Measurements from ENCODE around the gene FNDC11. TPM values are rescaled to one million over a fixed set of nuclear protein-coding genes. Genes with fewer than 3 reads are reported as not detected.
"Not testable (repeated sequence)": the region's sequence is repeated elsewhere in the genome, so short reads cannot be mapped to it uniquely, and the experiment has no call there.

The FNDC11 gene
- polyA plus RNA-seq, 1 donor: 0.34 TPM

DNA sequence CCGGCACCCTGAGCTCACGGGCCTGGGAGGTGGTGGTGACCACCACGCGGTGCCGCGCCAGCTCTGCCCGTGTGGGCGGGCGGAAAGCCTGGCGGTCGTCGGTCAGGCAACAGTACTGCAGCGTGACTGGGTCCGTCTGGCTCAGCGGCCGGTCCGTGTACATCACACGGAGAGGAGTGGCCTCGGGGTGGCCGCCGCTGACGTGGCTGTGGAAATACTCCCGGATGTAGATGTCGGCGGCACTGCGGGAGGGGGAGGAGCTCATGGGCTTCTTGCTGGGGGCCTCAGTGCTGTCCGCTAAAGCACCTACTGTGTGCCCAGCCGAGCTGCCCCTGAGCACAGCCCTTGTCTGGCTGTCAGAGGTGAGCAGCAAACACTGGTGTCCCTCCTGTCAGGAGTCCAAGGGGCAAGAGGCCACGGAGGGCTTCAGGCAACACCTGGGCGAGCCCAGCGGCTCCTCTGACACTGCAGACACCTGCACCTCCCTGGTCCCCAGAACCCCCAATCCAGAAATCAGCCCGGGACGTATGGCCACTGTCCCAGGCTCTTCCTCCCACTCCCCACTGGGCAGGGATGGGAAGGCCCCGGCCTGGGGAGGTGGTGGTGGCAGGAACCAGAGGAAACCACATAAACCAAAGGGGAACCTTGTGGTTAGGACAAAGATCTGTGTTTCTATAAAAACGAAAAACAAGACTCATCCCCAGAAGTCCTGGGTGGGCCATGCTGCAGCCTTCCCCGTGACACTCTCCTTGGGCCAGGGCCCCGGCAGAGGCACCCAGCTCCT is 13.6 kb downstream of the FNDC11 start:
- DNase-seq: no peak
- Histone ChIP-seq H3K27me3 (ENCODE audit: control insufficient read depth, insufficient read depth, low read length) (no peaks in the 10 kb centered on the region), H3K36me3 (ENCODE audit: control insufficient read depth, insufficient read depth, low read length) (peaks cover 31% of the 10 kb centered on the region), H3K4me1 (ENCODE audit: control insufficient read depth, insufficient read depth, low read length) (no peaks in the 10 kb centered on the region), H3K4me3 (ENCODE audit: low read length) (no peak overlapping the region), H3K9me3 (ENCODE audit: control insufficient read depth, low read depth, low read length) (peaks cover 6% of the 10 kb centered on the region), H3K27ac (ENCODE audit: low read length) (no peak overlapping the region)
- no CpG with 5 or more reads among the region's 37 CpGs for WGBS (ENCODE audit: insufficient coverage, low lambda C conversion rate)

DNA sequence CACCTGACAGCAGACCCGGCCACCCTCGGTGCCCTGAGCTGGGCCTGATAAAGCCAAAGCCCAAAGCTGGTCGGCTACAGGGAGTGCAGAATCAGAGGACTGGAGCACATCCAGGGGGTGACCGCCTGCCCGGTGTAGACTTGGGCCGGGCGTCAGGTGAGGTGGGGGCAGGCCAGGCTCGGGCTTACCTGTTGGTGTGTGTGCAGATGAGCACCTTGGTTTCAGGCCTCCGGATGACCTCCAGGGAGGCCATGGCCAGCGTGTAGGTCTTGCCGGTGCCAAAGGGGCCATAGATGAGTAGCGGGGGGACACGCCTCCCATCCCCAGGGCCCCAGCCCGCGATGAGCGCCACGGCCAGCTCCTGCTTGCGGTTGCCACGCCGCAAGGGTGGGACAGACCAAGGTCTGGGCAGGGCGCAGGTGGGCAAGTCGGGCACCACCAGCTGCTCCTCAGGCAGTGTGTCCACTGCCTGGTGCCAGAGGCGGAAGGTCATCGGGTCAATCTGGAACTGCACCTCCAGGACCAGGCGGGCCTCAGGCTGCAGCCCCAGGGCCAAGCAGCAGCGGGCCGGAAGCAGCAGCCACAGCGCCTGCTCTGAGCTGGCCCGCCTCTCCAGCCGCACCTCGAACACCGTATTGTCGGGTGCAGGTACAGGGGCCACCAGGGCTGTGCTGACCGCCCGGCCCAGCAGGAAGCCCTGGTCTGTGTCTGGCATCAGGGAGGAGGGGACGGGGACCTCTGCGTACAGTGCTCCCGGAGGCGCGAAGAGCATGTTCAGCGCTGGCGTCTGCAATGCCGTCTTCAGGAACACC is 14.4 kb downstream of the FNDC11 start:
- H3K4me3 ChIP-seq (ENCODE audit: low read length): no peak overlapping the region
- peaks cover 6% of the 10 kb centered on the region for H3K9me3 ChIP-seq (ENCODE audit: control insufficient read depth, low read depth, low read length)
- H3K4me1 ChIP-seq (ENCODE audit: control insufficient read depth, insufficient read depth, low read length): peaks cover 4% of the 10 kb centered on the region
- no peak for DNase-seq
- H3K27ac ChIP-seq (ENCODE audit: low read length): no peak overlapping the region
- WGBS (ENCODE audit: insufficient coverage, low lambda C conversion rate): no CpG with 5 or more reads among the region's 43 CpGs
- H3K36me3 ChIP-seq (ENCODE audit: control insufficient read depth, insufficient read depth, low read length): peaks cover 25% of the 10 kb centered on the region
- no peaks in the 10 kb centered on the region for H3K27me3 ChIP-seq (ENCODE audit: control insufficient read depth, insufficient read depth, low read length)

DNA sequence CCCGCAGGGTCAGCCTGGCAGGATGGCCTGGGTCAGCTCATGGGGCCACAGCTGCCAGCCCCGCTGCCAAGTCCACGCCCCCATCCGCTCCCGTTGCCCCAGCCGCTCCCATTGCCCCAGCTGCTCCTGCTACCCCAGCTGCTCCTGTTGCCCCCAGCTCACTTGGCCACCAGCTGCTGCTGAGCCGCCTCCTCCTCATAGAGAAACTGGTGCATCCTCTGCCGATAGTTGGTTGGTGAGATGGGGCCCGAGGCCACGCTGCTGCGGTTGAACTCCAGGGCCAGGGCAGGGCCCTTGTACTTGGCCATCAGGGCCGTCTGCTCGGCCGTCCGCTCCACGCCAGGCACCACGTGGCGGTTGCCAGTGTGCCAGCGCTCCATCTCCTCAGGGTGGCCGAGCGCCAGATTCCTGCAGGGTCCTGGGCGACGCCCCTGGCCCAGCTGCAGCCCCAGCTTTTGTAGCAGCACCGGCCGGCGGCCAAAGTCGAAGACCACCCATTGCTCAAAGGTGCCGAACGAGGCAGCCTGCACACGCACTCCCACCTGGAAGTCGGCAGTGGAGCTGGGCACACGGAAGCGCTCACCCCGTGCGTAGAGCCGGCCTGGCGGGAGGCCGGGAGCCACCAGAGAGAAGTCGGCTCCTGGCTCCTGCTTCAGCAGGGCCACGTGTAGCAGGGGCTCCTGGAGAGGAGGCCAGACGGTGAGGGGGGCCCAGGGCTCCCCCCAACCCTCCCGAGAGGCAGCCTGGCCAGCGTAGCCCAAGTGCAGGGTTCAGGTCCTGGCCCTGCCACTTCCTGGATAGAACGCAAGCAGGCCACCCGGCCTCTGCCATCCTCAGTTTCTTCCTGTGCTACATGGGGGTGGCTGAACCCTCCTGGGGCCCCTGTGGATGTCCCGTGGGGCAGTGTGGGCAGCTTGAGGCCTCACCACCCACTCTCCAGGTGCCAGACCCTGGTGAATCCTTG is 15.3 kb downstream of the FNDC11 start:
- no peak overlapping the region for H3K27ac ChIP-seq (ENCODE audit: low read length)
- WGBS (ENCODE audit: insufficient coverage, low lambda C conversion rate): no CpG with 5 or more reads among the region's 46 CpGs
- no peak for DNase-seq
- no peak overlapping the region for H3K4me3 ChIP-seq (ENCODE audit: low read length)
- H3K4me1 ChIP-seq (ENCODE audit: control insufficient read depth, insufficient read depth, low read length): peaks cover 6% of the 10 kb centered on the region
- no peaks in the 10 kb centered on the region for H3K27me3 ChIP-seq (ENCODE audit: control insufficient read depth, insufficient read depth, low read length)
- peaks cover 19% of the 10 kb centered on the region for H3K36me3 ChIP-seq (ENCODE audit: control insufficient read depth, insufficient read depth, low read length)
- H3K9me3 ChIP-seq (ENCODE audit: control insufficient read depth, low read depth, low read length): peaks cover 6% of the 10 kb centered on the region

DNA sequence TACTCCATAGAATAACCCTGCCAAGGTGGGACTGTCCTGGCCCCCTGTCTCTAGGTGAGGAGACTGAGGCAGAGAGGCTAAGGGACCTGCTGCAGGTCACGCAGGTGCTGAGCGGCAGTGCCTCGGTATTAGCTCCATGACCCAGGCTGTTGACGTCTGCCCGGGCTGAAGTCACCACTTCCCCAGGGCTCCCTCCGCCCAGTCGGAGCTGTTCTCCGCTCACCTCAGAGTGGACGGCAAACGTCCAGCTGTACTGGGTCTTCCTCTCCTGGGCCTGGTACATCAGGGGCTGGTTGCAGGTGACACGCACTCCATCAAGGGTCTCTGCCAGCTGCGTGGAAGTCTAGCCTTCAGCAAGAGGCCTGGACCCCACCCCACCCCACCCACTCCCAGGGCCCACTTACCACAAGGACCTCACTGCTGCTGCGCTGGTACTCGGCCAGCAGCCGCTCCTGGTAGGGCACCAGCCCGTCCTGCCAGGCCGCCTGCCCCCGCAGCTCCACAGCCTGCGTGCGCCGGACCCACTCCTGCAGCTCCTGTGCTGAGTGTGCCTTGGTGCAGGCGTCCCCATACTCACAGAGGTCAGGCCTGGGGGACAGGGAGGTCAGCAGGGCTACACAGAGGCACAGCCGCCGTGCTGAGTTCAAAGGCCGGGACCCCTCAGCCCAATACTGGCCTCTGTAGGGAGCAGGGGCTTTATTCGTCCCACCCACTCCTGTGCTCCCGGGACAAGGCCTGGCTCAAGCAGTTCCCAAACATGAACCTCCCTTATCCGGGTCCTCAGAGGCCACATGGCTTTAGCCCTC is 16.5 kb downstream of the FNDC11 start:
- Histone ChIP-seq H3K9me3 (ENCODE audit: control insufficient read depth, low read depth, low read length) (peaks cover under 1% of the 10 kb centered on the region), H3K4me1 (ENCODE audit: control insufficient read depth, insufficient read depth, low read length) (peaks cover 8% of the 10 kb centered on the region), H3K36me3 (ENCODE audit: control insufficient read depth, insufficient read depth, low read length) (peaks cover 11% of the 10 kb centered on the region), H3K27me3 (ENCODE audit: control insufficient read depth, insufficient read depth, low read length) (no peaks in the 10 kb centered on the region), H3K4me3 (ENCODE audit: low read length) (no peak overlapping the region), H3K27ac (ENCODE audit: low read length) (no peak overlapping the region)
- no CpG with 5 or more reads among the region's 28 CpGs for WGBS (ENCODE audit: insufficient coverage, low lambda C conversion rate)
- DNase-seq: no peak

DNA sequence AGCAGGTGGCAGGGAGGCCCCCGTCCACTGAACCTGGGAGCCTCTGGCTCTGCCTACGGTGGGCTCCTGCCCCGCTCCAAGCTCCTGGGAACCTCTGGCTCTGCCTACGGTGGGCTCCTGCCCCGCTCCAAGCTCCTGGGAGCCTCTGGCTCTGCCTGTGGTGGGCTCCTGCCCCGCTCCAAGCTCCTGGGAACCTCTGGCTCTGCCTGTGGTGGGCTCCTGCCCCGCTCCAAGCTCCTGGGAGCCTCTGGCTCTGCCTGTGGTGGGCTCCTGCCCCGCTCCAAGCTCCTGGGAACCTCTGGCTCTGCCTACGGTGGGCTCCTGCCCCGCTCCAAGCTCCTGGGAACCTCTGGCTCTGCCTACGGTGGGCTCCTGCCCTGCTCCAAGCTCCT is 17.1 kb downstream of the FNDC11 start:
- not testable (repeated sequence) for DNase-seq; H3K27me3 ChIP-seq (ENCODE audit: control insufficient read depth, insufficient read depth, low read length); H3K36me3 ChIP-seq (ENCODE audit: control insufficient read depth, insufficient read depth, low read length); H3K9me3 ChIP-seq (ENCODE audit: control insufficient read depth, low read depth, low read length); H3K4me3 ChIP-seq (ENCODE audit: low read length); H3K27ac ChIP-seq (ENCODE audit: low read length); H3K4me1 ChIP-seq (ENCODE audit: control insufficient read depth, insufficient read depth, low read length)
- no CpG with 5 or more reads among the region's 11 CpGs for WGBS (ENCODE audit: insufficient coverage, low lambda C conversion rate)

DNA sequence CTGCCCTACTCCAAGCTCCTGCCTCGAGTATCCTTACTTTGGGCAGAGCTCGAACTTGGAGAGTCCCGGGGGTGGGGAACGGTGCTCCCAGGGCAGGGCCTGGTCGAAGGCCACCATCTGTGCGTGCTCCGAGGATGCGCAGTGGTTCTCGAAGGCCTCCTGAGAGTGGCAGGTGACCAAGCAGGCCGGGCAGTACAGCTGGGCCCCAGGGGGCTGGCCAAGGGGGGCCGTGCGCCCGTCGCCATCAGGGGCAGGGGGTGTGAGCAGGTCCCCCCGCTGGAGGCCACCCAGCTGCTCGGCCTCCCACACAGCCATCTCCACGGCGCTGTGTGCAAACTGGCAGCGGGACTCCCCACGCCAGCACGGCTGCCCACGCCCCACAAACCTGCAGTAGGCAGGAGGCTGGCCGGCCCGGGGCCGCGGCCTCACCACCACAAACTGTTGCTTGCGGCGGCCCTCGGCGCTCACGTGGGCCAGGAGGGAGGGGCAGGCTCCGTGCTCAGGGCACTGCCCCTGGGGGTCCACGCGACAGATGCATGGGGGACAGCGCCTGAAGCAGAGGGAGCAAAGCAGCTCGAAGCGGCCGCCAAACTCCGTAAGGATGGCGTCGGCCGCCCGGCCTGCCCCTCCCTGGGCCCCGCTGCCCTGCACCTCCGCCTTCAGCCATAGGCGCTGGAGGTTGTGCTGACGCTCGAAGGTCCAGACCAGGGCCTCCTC is 18.3 kb downstream of the FNDC11 start:
- DNase-seq: no peak
- peaks cover 4% of the 10 kb centered on the region for H3K36me3 ChIP-seq (ENCODE audit: control insufficient read depth, insufficient read depth, low read length)
- WGBS (ENCODE audit: insufficient coverage, low lambda C conversion rate): no CpG with 5 or more reads among the region's 48 CpGs
- peaks cover 8% of the 10 kb centered on the region for H3K4me1 ChIP-seq (ENCODE audit: control insufficient read depth, insufficient read depth, low read length)
- H3K27me3 ChIP-seq (ENCODE audit: control insufficient read depth, insufficient read depth, low read length): peaks cover 3% of the 10 kb centered on the region
- no peak overlapping the region for H3K4me3 ChIP-seq (ENCODE audit: low read length)
- no peak overlapping the region for H3K27ac ChIP-seq (ENCODE audit: low read length)
- H3K9me3 ChIP-seq (ENCODE audit: control insufficient read depth, low read depth, low read length): no peaks in the 10 kb centered on the region

DNA sequence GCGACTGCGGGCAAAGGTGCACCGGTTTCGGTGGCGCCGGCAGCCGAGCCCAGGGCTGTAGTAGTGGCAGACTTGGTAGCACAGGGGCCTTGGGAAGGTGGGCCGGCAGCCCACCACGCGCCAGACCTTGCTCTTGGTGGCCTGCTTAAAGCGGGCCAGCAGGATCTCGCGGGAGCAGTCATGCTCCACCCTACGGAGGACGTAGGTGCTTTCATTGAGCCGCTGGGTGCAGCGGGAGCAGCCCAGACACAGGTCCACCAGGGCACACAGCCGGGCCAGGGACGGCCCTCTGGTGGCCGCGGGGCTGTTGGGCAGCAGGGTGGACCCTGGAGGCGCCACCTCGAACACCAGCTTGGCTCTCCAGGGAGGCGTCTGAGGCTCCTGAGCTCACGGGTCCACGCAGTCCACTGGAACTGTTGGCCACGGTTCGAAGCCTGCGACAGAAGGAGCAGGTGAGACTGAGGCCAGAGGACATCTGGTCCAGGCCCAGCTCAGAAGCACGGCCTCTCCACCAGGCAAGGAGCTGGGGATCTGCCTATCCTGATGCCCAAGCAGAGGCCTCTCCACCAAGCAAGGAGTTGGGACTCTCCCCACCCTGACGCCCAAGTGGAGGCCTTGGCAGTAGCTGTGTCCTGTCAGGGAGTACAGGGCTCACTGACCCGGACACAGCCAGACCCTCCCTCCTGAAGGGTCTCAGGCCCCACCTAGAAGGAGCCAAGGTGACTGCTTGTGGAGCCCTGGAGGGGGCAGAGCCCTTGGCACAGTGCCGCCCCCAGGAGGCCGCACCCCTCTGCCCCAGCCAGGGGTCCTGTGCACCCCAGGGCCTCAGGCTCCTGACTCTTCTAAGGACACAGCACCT is 19.1 kb downstream of the FNDC11 start:
- Histone ChIP-seq H3K36me3 (ENCODE audit: control insufficient read depth, insufficient read depth, low read length) (peaks cover 4% of the 10 kb centered on the region), H3K9me3 (ENCODE audit: control insufficient read depth, low read depth, low read length) (no peaks in the 10 kb centered on the region), H3K4me3 (ENCODE audit: low read length) (peak overlapping the region; percentile 79), H3K27ac (ENCODE audit: low read length) (no peak overlapping the region), H3K4me1 (ENCODE audit: control insufficient read depth, insufficient read depth, low read length) (peaks cover 8% of the 10 kb centered on the region), H3K27me3 (ENCODE audit: control insufficient read depth, insufficient read depth, low read length) (peaks cover 3% of the 10 kb centered on the region)
- DNase-seq: no peak
- WGBS (ENCODE audit: insufficient coverage, low lambda C conversion rate): no CpG with 5 or more reads among the region's 34 CpGs

DNA sequence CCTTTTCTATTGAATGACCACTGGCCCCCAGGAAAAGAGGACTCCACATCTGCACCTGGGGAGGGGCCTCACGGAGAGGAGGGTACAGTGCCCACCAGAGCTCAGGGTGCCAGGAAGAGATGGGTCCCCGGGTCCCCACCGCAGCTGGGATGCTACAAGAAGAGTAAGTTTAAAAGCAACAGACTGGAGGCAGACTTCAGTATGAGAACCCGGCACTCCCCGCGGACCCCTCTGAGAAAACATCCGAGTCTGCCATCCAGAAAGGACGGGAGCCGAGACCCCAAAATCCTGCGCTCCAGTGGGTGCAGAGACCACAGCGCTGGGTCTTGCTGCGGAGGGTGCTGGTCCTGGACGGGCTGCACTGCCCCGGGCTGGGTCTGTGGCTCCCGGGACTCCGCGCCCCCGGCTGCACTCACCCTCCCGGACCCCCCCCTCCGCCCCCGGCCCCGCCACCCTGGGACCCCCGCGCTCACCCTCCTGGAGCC is 19.7 kb downstream of the FNDC11 start:
- peak in 1 of 2 donors; percentile 37 for DNase-seq
- Histone ChIP-seq H3K27ac (ENCODE audit: low read length) (peak overlapping the region; percentile 12), H3K9me3 (ENCODE audit: control insufficient read depth, low read depth, low read length) (no peaks in the 10 kb centered on the region), H3K27me3 (ENCODE audit: control insufficient read depth, insufficient read depth, low read length) (peaks cover 7% of the 10 kb centered on the region), H3K4me3 (ENCODE audit: low read length) (peak overlapping the region; percentile 79), H3K36me3 (ENCODE audit: control insufficient read depth, insufficient read depth, low read length) (peaks cover 4% of the 10 kb centered on the region), H3K4me1 (ENCODE audit: control insufficient read depth, insufficient read depth, low read length) (peaks cover 8% of the 10 kb centered on the region)
- no CpG with 5 or more reads among the region's 24 CpGs for WGBS (ENCODE audit: insufficient coverage, low lambda C conversion rate)

Data from large intestine (tissue), 3 donors.